IMR-90 (cell line): Measurements from ENCODE around the gene TMOD1. TPM values are rescaled to one million over a fixed set of nuclear protein-coding genes. Genes with fewer than 3 reads are reported as not detected.

Source experiments
- ATAC-seq: fragments of 200-7000 bp; cut with Tn5 transposase; 2 replicates; pipeline ENCODE4 v1.9.1; 2020; ENCODE audit warnings: low read depth, mild to moderate bottlenecking, moderate library complexity
- BruUV-seq: library from RNA; stranded (reverse); fragments of 400-500 nt; replicated peaks from 2 replicates; lab custom pipeline; 2021; lab: Mats Ljungman, UMichigan
- CTCF ChIA-PET: fragments of 300-600 bp; formaldehyde crosslinking; extraction: SDS; loops from one replicate; lab custom pipeline; 2021; ENCODE audit warnings: antibody characterized with exemption; lab: Yijun Ruan, JAX
- POLR2A ChIA-PET: fragments of 300-600 bp; sonication (Branson Sonifier 250); formaldehyde crosslinking; loops from one replicate; lab custom pipeline; 2022; ENCODE audit warnings: antibody characterized with exemption; ENCODE audit not compliant: unreplicated experiment; lab: Charles Lee
- DNase-seq: peaks from one replicate; pipeline ENCODE4 v3.0.0; 2013
- H2AFZ ChIP-seq: replicated peaks from 2 replicates; pipeline ENCODE3; 2013; ENCODE audit warnings: low read length, mild to moderate bottlenecking; ENCODE audit not compliant: poor library complexity
- H2AK5ac ChIP-seq: 2 replicates; pipeline ENCODE4 v1.6.1; 2013; ENCODE audit warnings: low read depth, low read length, inconsistent platforms
- H2AK9ac ChIP-seq: replicated peaks from 2 replicates; pipeline ENCODE3; 2013; ENCODE audit warnings: mild to moderate bottlenecking, low read depth, low read length, moderate library complexity; ENCODE audit not compliant: poor library complexity
- H2BK120ac ChIP-seq: 2 replicates; pipeline ENCODE4 v1.6.1; 2013; ENCODE audit warnings: low read depth, low read length, inconsistent platforms
- H2BK15ac ChIP-seq: 3 replicates; pipeline ENCODE4 v1.6.1; 2013; ENCODE audit warnings: low read depth, low read length, inconsistent platforms
- H2BK20ac ChIP-seq: 2 replicates; pipeline ENCODE4 v1.6.1; 2013; ENCODE audit warnings: low read depth, mild to moderate bottlenecking, inconsistent platforms, low read length, moderate library complexity
- H2BK5ac ChIP-seq: 2 replicates; pipeline ENCODE4 v1.6.1; 2013; ENCODE audit warnings: mild to moderate bottlenecking, low read depth, low read length, inconsistent platforms; ENCODE audit not compliant: poor library complexity, severe bottlenecking
- H3K14ac ChIP-seq: replicated peaks from 2 replicates; pipeline ENCODE4 v1.6.1; 2013; ENCODE audit warnings: low read depth, low read length, inconsistent platforms
- H3K18ac ChIP-seq: 2 replicates; pipeline ENCODE4 v1.6.1; 2013; ENCODE audit warnings: low read depth, low read length, control low read depth
- H3K23ac ChIP-seq: 2 replicates; pipeline ENCODE4 v1.6.1; 2013; ENCODE audit warnings: low read depth, low read length, inconsistent platforms
- H3K27ac ChIP-seq: 2 replicates; pipeline ENCODE4 v1.5.1; 2013; ENCODE audit warnings: mild to moderate bottlenecking, control low read depth, low read length; ENCODE audit not compliant: insufficient read depth
- H3K27me3 ChIP-seq: 2 replicates; pipeline ENCODE4 v1.6.1; 2013; ENCODE audit warnings: low read length; ENCODE audit not compliant: control insufficient read depth, insufficient read depth
- H3K36me3 ChIP-seq: 2 replicates; pipeline ENCODE4 v1.6.1; 2013; ENCODE audit warnings: low read length, mixed read lengths; ENCODE audit not compliant: control insufficient read depth, insufficient read depth
- H3K4ac ChIP-seq: 2 replicates; pipeline ENCODE4 v1.6.1; 2013; ENCODE audit warnings: low read depth, low read length, inconsistent platforms
- H3K4me1 ChIP-seq: 2 replicates; pipeline ENCODE4 v1.6.1; 2013; ENCODE audit warnings: low read length, mixed read lengths; ENCODE audit not compliant: control insufficient read depth, insufficient read depth
- H3K4me2 ChIP-seq: 2 replicates; pipeline ENCODE4 v1.6.1; 2013; ENCODE audit warnings: low read depth, mild to moderate bottlenecking, control low read depth, low read length, moderate library complexity
- H3K4me3 ChIP-seq: 2 replicates; pipeline ENCODE4 v1.5.1; 2013; ENCODE audit warnings: low read depth, mild to moderate bottlenecking, control low read depth, low read length, moderate library complexity; ENCODE audit not compliant: insufficient read depth
- H3K56ac ChIP-seq: 2 replicates; pipeline ENCODE4 v1.6.1; 2013; ENCODE audit warnings: low read length, inconsistent platforms; ENCODE audit not compliant: insufficient read depth; ENCODE audit errors: extremely low read depth
- H3K79me1 ChIP-seq, 2 experiments: 2 replicates each; pipeline ENCODE4 v1.6.1; 2013; ENCODE audit warnings: low read length in 2 of 2, inconsistent platforms in 1 of 2, low read depth in 1 of 2
- H3K9ac ChIP-seq: 2 replicates; pipeline ENCODE4 v1.6.1; 2013; ENCODE audit warnings: low read depth, low read length, control low read depth
- H3K9me1 ChIP-seq: 2 replicates; pipeline ENCODE4 v1.6.1; 2013; ENCODE audit warnings: low read length, inconsistent platforms; ENCODE audit not compliant: insufficient read depth
- H3K9me3 ChIP-seq: 2 replicates; pipeline ENCODE4 v1.6.1; 2013; ENCODE audit warnings: low read length; ENCODE audit not compliant: control insufficient read depth, insufficient read depth
- H4K20me1 ChIP-seq: 2 replicates; pipeline ENCODE4 v1.6.1; 2013; ENCODE audit warnings: low read length, inconsistent platforms; ENCODE audit not compliant: insufficient read depth
- H4K5ac ChIP-seq: 2 replicates; pipeline ENCODE4 v1.6.1; 2013; ENCODE audit warnings: mild to moderate bottlenecking, low read depth, low read length, control low read depth
- H4K8ac ChIP-seq, 2 experiments: 2 replicates each; pipeline ENCODE4 v1.6.1; 2013; ENCODE audit warnings: low read depth in 2 of 2, low read length in 2 of 2, control low read depth in 1 of 2, inconsistent platforms in 1 of 2
- H4K91ac ChIP-seq: 2 replicates; pipeline ENCODE4 v1.6.1; 2013; ENCODE audit warnings: low read depth, low read length, inconsistent platforms; ENCODE audit not compliant: insufficient read depth
- CEBPB ChIP-seq: IDR thresholded peaks from 2 replicates; pipeline ENCODE4 v1.6.1; 2012; ENCODE audit warnings: low read depth, low read length, improper control_type of control experiment
- CHD1 ChIP-seq: IDR thresholded peaks from 2 replicates; pipeline ENCODE4 v1.6.1; 2012; ENCODE audit warnings: low read depth, low read length, improper control_type of control experiment
- ELK1 ChIP-seq: fragments of 150-350 bp; IDR thresholded peaks from 2 replicates; pipeline ENCODE4 v1.6.1; 2016; ENCODE audit warnings: low read depth, mild to moderate bottlenecking, low read length, moderate library complexity, borderline replicate concordance
- FOS ChIP-seq: fragments of 150-350 bp; IDR thresholded peaks from 2 replicates; pipeline ENCODE4 v1.6.1; 2016; ENCODE audit warnings: low read depth, low read length
- MAZ ChIP-seq: IDR thresholded peaks from 2 replicates; pipeline ENCODE4 v1.6.1; 2012; ENCODE audit warnings: low read depth, mild to moderate bottlenecking, low read length, improper control_type of control experiment, moderate library complexity, borderline replicate concordance
- MXI1 ChIP-seq: IDR thresholded peaks from 2 replicates; pipeline ENCODE4 v1.6.1; 2012; ENCODE audit warnings: low read depth, mild to moderate bottlenecking, low read length, moderate library complexity, borderline replicate concordance
- NFE2L2 ChIP-seq: fragments of 150-350 bp; IDR thresholded peaks from 2 replicates; pipeline ENCODE4 v1.6.1; 2016; ENCODE audit warnings: low read depth, mild to moderate bottlenecking, low read length
- USF2 ChIP-seq: fragments of 150-350 bp; IDR thresholded peaks from 2 replicates; pipeline ENCODE4 v1.6.1; 2017; ENCODE audit warnings: mild to moderate bottlenecking, antibody characterized with exemption, low read length, low read depth
- WGBS, 2 experiments: methylation state at CpG; one replicate each; pipeline versions ENCODE4 v1.1.5 to v1.1.7; 2013; ENCODE audit warnings: missing lambda C conversion rate in 2 of 2; ENCODE audit not compliant: insufficient read length in 1 of 2; ENCODE audit errors: extremely low coverage in 2 of 2; 5-methylcytosine and 5-hydroxymethylcytosine counted together
- dilution Hi-C: fragments of 300-500 bp; cut with HindIII; formaldehyde crosslinking; loops from one replicate; pipeline ENCODE4 v1.14.3; 2018; ENCODE audit warnings: low sequenced_read_pairs; ENCODE audit not compliant: unreplicated experiment
- in situ Hi-C: fragments of 300-500 bp; cut with MboI; formaldehyde crosslinking; loops from 3 replicates; pipeline ENCODE4 v1.14.3; 2019; ENCODE audit warnings: low sequenced_read_pairs, inconsistent platforms, mixed read lengths
- intact Hi-C: fragments of 100-400 bp; cut with micrococcal nuclease; formaldehyde crosslinking; loops from 2 replicates; pipeline ENCODE4 v1.10.0; 2022
- polyA plus RNA-seq, 3 experiments: library from polyadenylated mRNA; depleted of rRNA; stranded (reverse); fragments of >200 nt; gene quantifications; 2 replicates each; pipeline ENCODE4 v1.2.3, GENCODE V29; 2012; ENCODE audit warnings: low replicate concordance in 1 of 3
- total RNA-seq: library from RNA; depleted of rRNA; stranded (reverse); fragments of >200 nt; gene quantifications from 2 replicates; pipeline ENCODE4 v1.2.3, GENCODE V29; 2012
- TF ChIP-seq, protein P1 (sequence below): conservative IDR thresholded peaks from 2 replicates; pipeline ENCODE4 v1.5.1; 2012; ENCODE audit warnings: mild to moderate bottlenecking, low read depth, low read length, improper control_type of control experiment

TMOD1 gene
- total and polyA plus RNA-seq, 2 of the 4 experiments (the other 2 are of a cell fraction) = 0.18 to 0.38 TPM

DNA sequence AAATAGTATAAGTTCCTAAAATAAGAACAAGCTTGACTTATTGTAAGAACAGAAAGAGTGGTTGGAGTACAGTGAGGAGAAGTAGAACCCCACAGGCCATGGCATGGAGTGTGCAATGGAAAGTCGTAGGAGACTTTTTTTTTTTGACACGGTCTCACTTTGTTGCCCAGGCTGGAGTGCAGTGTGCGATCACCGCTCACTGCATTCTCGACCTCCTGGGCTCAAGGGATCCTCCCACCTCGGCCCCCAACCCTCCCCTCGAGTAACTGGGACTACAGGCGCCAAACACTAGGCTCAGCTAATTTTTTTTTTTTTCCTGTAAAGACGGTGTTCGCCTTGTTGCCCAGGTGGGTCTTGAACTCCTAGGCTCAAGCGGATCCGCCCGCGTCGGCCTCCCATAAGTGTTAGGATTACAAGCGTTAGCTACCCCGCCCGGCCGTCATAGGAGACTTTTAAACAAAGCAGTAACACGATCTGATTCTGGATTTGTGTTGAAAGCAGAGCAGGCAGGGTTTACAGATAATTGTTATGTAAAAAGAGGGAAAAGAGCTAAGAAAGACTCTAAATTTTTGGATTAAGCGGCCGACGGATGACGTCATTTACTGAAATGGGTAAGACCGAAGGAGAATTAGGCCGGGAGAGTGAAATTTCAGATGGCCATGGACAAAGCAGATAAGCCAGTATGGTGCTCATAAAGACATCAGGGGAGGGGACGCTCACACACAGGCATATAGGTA, 130.9 kb downstream of the TMOD1 start (continued):
- TF ChIP-seq CEBPB = no peak

GRCh38 chr9:97632985-97633858, 131.8 kb downstream of the TMOD1 start, which contains the start of the genes NCBP1 and TSTD2:
TSS of gene NCBP1 (plus strand) at chr9:97633821. CDS start at chr9:97633882, 61 bp downstream.
TSS of gene TSTD2 (minus strand) at chr9:97633368. CDS start at chr9:97627562, 5,806 bp downstream.
- Histone ChIP-seq H4K91ac (peak within 1 kb of the TSS; percentile 98), H3K9me3 (no peaks in the 10 kb centered on the region), H3K9ac (peak within 1 kb of the TSS; percentile 93), H4K5ac (peak within 1 kb of the TSS; percentile 93), H4K20me1 (peaks cover 28% of the 10 kb centered on the region), H3K27ac (peak within 1 kb of the TSS; percentile 95), H3K27me3 (no peaks in the 10 kb centered on the region), H3K18ac (peak within 1 kb of the TSS; percentile 91), H3K14ac (peak within 1 kb of the TSS; percentile 100), H2BK20ac (peak within 1 kb of the TSS; percentile 93), H3K4me1 (peaks cover 7% of the 10 kb centered on the region), H2BK120ac (peak within 1 kb of the TSS; percentile 99), H3K79me1 (peaks cover 12 to 44% of the 10 kb centered on the region in 2 experiments), H3K9me1 (peaks cover 3% of the 10 kb centered on the region; the same call in 1 of the 2 replicates), H2AK9ac (peak within 1 kb of the TSS; percentile 95), H2AFZ (peak within 1 kb of the TSS; percentile 97), H3K23ac (peak within 1 kb of the TSS; percentile 100), H3K4ac (peak within 1 kb of the TSS; percentile 99), H2AK5ac (peak within 1 kb of the TSS; percentile 79), H2BK15ac (peak within 1 kb of the TSS; percentile 98), H2BK5ac (peak within 1 kb of the TSS; percentile 94), H3K4me3 (peak within 1 kb of the TSS; percentile 59), H3K56ac (peak within 1 kb of the TSS; percentile 100), H4K8ac (peak within 1 kb of the TSS; percentile 98), H3K36me3 (no peaks in the 10 kb centered on the region), H3K4me2 (peak within 1 kb of the TSS; percentile 99)
- ChIA-PET CTCF (interaction anchor here (0.8 to 1.8 kb wide), 3 partner anchors 17 to 164 kb away, joined by 3 to 7 read pairs (median 6); no protein-coding TSS in a partner anchor), POLR2A (interaction anchor here (0.7 to 1.0 kb wide), 2 partner anchors 12 to 74 kb away, joined by 4 to 5 read pairs; no protein-coding TSS in a partner anchor)
- ATAC-seq (peak; percentile 94), DNase-seq (peak; percentile 97)
- dilution Hi-C loops (no loop called here), in situ Hi-C loops (no loop called here), intact Hi-C loops (no loop called here)
- WGBS, 2 experiments = 0% methylated on average over 52 of the region's 83 CpGs; no CpG with 5 or more reads in 1 of the 2 experiments
- no TSS peak for BruUV-seq
- no peak for TF ChIP-seq ELK1
- no peak for TF ChIP-seq FOS
- peak; percentile 89 for TF ChIP-seq USF2
- TF ChIP-seq NFE2L2 = no peak
- no peak for TF ChIP-seq CHD1
- peak; percentile 75; the same call in 1 of the 2 replicates for TF ChIP-seq MAZ
- peak; percentile 91 for TF ChIP-seq MXI1
- TF ChIP-seq, protein P1, sequence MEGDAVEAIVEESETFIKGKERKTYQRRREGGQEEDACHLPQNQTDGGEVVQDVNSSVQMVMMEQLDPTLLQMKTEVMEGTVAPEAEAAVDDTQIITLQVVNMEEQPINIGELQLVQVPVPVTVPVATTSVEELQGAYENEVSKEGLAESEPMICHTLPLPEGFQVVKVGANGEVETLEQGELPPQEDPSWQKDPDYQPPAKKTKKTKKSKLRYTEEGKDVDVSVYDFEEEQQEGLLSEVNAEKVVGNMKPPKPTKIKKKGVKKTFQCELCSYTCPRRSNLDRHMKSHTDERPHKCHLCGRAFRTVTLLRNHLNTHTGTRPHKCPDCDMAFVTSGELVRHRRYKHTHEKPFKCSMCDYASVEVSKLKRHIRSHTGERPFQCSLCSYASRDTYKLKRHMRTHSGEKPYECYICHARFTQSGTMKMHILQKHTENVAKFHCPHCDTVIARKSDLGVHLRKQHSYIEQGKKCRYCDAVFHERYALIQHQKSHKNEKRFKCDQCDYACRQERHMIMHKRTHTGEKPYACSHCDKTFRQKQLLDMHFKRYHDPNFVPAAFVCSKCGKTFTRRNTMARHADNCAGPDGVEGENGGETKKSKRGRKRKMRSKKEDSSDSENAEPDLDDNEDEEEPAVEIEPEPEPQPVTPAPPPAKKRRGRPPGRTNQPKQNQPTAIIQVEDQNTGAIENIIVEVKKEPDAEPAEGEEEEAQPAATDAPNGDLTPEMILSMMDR = no peak
